OCI-LY3 (cell line): Measurements from ENCODE around the gene C9orf50.

ENCODE experiments used
- CTCF ChIP-seq: fragments of 200-600, 300-600 bp; sonication (generic); IDR thresholded peaks from 2 replicates; pipeline ENCODE4 v1.5.1; 2014; ENCODE audit warnings: antibody characterized with exemption, low read length, low read depth
- EZH2phosphoT487 ChIP-seq: fragments of 200-600 bp; shearing (Covaris generic); IDR thresholded peaks from 2 replicates; pipeline ENCODE4 v1.6.1; 2018; ENCODE audit warnings: antibody characterized with exemption, mixed run types, low read depth

DNA sequence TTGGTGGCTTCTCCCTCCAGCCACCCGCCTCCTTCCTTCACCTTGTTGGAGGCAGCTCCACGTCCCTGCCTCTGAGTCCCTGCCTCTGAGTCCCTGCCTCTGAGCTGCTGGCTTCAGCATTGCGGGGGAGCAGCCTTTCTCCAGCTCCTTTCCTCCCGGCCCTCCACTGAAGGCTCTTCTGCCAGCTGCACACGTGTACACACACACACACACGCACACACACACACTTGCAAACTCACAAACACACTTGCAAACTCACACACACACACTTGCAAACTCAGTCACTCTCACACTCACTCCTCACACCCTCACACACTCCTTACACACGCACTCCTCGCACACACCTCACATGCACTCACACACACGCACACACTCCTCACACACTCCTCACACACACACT, 45.1 kb downstream of the C9orf50 start:
- TF ChIP-seq CTCF, result no peak
- TF ChIP-seq EZH2phosphoT487, result no peak
